H9 (cell line): Measurements from ENCODE around the gene ATRIP. TPM values are rescaled to one million over a fixed set of nuclear protein-coding genes. Genes with fewer than 3 reads are reported as not detected.

Experiments
- DNase-seq: peaks from one replicate; pipeline ENCODE4 v3.0.0-alpha.2; 2017
- H2AFZ ChIP-seq: one replicate; pipeline ENCODE4 v1.6.1; 2013; ENCODE audit warnings: mild to moderate bottlenecking, low read length, control low read depth, moderate library complexity
- H2AK5ac ChIP-seq: 2 replicates; pipeline ENCODE4 v1.6.1; 2013; ENCODE audit warnings: low read length, control low read depth, mixed read lengths; ENCODE audit not compliant: insufficient read length
- H2BK120ac ChIP-seq: one replicate; pipeline ENCODE4 v1.6.1; 2013; ENCODE audit warnings: low read depth, mild to moderate bottlenecking, low read length, control low read depth, inconsistent platforms; ENCODE audit not compliant: poor library complexity, severe bottlenecking
- H2BK12ac ChIP-seq: 2 replicates; pipeline ENCODE4 v1.6.1; 2013; ENCODE audit warnings: low read length, control low read depth, mixed read lengths, low read depth; ENCODE audit not compliant: insufficient read length
- H2BK15ac ChIP-seq: 2 replicates; pipeline ENCODE4 v1.6.1; 2013; ENCODE audit warnings: low read depth, low read length, control low read depth
- H2BK20ac ChIP-seq: one replicate; pipeline ENCODE4 v1.6.1; 2013; ENCODE audit warnings: low read depth, mild to moderate bottlenecking, low read length, control low read depth, inconsistent platforms; ENCODE audit not compliant: poor library complexity, severe bottlenecking
- H2BK5ac ChIP-seq: 2 replicates; pipeline ENCODE4 v1.6.1; 2013; ENCODE audit warnings: low read length, control low read depth, mixed read lengths; ENCODE audit not compliant: insufficient read length
- H3K14ac ChIP-seq: 2 replicates; pipeline ENCODE4 v1.6.1; 2013; ENCODE audit warnings: low read length, control low read depth; ENCODE audit not compliant: insufficient read depth
- H3K18ac ChIP-seq: 2 replicates; pipeline ENCODE4 v1.6.1; 2013; ENCODE audit warnings: low read depth, mild to moderate bottlenecking, mixed read lengths, low read length, control low read depth; ENCODE audit not compliant: insufficient read length
- H3K23ac ChIP-seq: 2 replicates; pipeline ENCODE4 v1.6.1; 2013; ENCODE audit warnings: low read length, control low read depth, mixed read lengths, low read depth; ENCODE audit not compliant: insufficient read length
- H3K23me2 ChIP-seq: 2 replicates; pipeline ENCODE4 v1.6.1; 2013; ENCODE audit warnings: low read depth, mild to moderate bottlenecking, mixed read lengths, low read length, control low read depth; ENCODE audit not compliant: insufficient read length, poor library complexity, severe bottlenecking
- H3K27ac ChIP-seq: 2 replicates; pipeline ENCODE4 v1.5.1; 2013; ENCODE audit warnings: low read length, control low read depth, mixed read lengths, low read depth; ENCODE audit not compliant: insufficient read length
- H3K27me3 ChIP-seq: 2 replicates; pipeline ENCODE4 v1.6.1; 2013; ENCODE audit warnings: low read length, control low read depth, inconsistent platforms; ENCODE audit not compliant: insufficient read depth
- H3K4ac ChIP-seq: 2 replicates; pipeline ENCODE4 v1.6.1; 2013; ENCODE audit warnings: low read depth, mild to moderate bottlenecking, control low read depth, inconsistent platforms, low read length, moderate library complexity
- H3K4me1 ChIP-seq: 2 replicates; pipeline ENCODE4 v1.6.1; 2013; ENCODE audit warnings: low read length, control low read depth, inconsistent platforms; ENCODE audit not compliant: insufficient read depth
- H3K4me2 ChIP-seq: 2 replicates; pipeline ENCODE4 v1.6.1; 2013; ENCODE audit warnings: low read length, control low read depth, mixed read lengths; ENCODE audit not compliant: insufficient read length, insufficient read depth
- H3K56ac ChIP-seq: 2 replicates; pipeline ENCODE4 v1.6.1; 2013; ENCODE audit warnings: low read depth, mild to moderate bottlenecking, mixed read lengths, low read length, control low read depth; ENCODE audit not compliant: insufficient read length
- H3K79me1 ChIP-seq: 2 replicates; pipeline ENCODE4 v1.6.1; 2013; ENCODE audit warnings: low read depth, mild to moderate bottlenecking, moderate library complexity, low read length, control low read depth, inconsistent platforms; ENCODE audit not compliant: insufficient read depth, poor library complexity, severe bottlenecking
- H3K79me2 ChIP-seq: 2 replicates; pipeline ENCODE4 v1.6.1; 2013; ENCODE audit warnings: low read length, control low read depth, inconsistent platforms; ENCODE audit not compliant: insufficient read depth
- H3K9ac ChIP-seq: 2 replicates; pipeline ENCODE4 v1.6.1; 2013; ENCODE audit warnings: low read length, control low read depth, mixed read lengths; ENCODE audit not compliant: insufficient read length; ENCODE audit errors: extremely low read depth
- H3K9me3 ChIP-seq: one replicate; pipeline ENCODE4 v1.6.1; 2013; ENCODE audit warnings: low read depth, low read length, inconsistent platforms; ENCODE audit not compliant: control insufficient read depth
- H3T11ph ChIP-seq: one replicate; pipeline ENCODE4 v1.6.1; 2013; ENCODE audit warnings: mild to moderate bottlenecking, low read length, control low read depth, inconsistent platforms
- H4K20me1 ChIP-seq: one replicate; pipeline ENCODE4 v1.6.1; 2013; ENCODE audit not compliant: control insufficient read depth, insufficient read length, insufficient read depth
- H4K5ac ChIP-seq: 2 replicates; pipeline ENCODE4 v1.6.1; 2013; ENCODE audit warnings: low read depth, mild to moderate bottlenecking, mixed read lengths, low read length, control low read depth; ENCODE audit not compliant: insufficient read length
- H4K8ac ChIP-seq: replicated peaks from 2 replicates; pipeline ENCODE4 v1.6.1; 2013; ENCODE audit warnings: low read length, control low read depth, mixed read lengths, low read depth; ENCODE audit not compliant: insufficient read length
- H4K91ac ChIP-seq: 2 replicates; pipeline ENCODE4 v1.6.1; 2013; ENCODE audit warnings: low read depth, mild to moderate bottlenecking, moderate library complexity, mixed read lengths, low read length, control low read depth; ENCODE audit not compliant: insufficient read length
- H3K27ac Mint-ChIP-seq, 3 experiments: 2 replicates in 2 of 3; 3 replicates in 1 of 3; pipeline ENCODE4 v1.8.0; 2020 to 2021; ENCODE audit warnings: mixed read lengths in 3 of 3, mild to moderate bottlenecking in 1 of 3, moderate library complexity in 1 of 3
- H3K27me3 Mint-ChIP-seq: 2 replicates; pipeline ENCODE4 v1.8.0; 2021; ENCODE audit warnings: low read depth, mild to moderate bottlenecking, moderate library complexity, mixed read lengths
- H3K36me3 Mint-ChIP-seq, 3 experiments: 2 replicates in 2 of 3; 3 replicates in 1 of 3; pipeline ENCODE4 v1.8.0; 2020 to 2021; ENCODE audit warnings: low read depth in 3 of 3, mixed read lengths in 3 of 3; ENCODE audit not compliant: insufficient read depth in 1 of 3
- H3K4me1 Mint-ChIP-seq, 2 experiments: 2 replicates each; pipeline ENCODE4 v1.8.0; 2020; ENCODE audit warnings: mixed read lengths in 2 of 2
- H3K4me3 Mint-ChIP-seq, 2 experiments: 2 replicates in 1 of 2; 3 replicates in 1 of 2; pipeline ENCODE4 v1.8.0; 2020 to 2021; ENCODE audit warnings: mild to moderate bottlenecking in 2 of 2, mixed read lengths in 2 of 2, moderate library complexity in 1 of 2
- H3K9me3 Mint-ChIP-seq, 2 experiments: 2 replicates in 1 of 2; 3 replicates in 1 of 2; pipeline ENCODE4 v1.8.0; 2020; ENCODE audit warnings: mild to moderate bottlenecking in 2 of 2, mixed read lengths in 2 of 2, moderate library complexity in 1 of 2
- CTCF ChIP-seq: fragments of 200-600 bp; sonication (generic); conservative IDR thresholded peaks from 3 replicates; pipeline ENCODE4 v1.8.0; 2021; ENCODE audit warnings: antibody characterized with exemption, mild to moderate bottlenecking
- WGBS: extraction: QIAGEN DNeasy Blood & Tissue Kit; methylation state at CpG from one replicate; pipeline ENCODE4 v1.1.7; 2013; ENCODE audit warnings: missing lambda C conversion rate, low lambda C conversion rate, mixed read lengths; ENCODE audit not compliant: insufficient read length; ENCODE audit errors: extremely low coverage; 5-methylcytosine and 5-hydroxymethylcytosine counted together
- total RNA-seq: library from RNA; stranded (reverse); gene quantifications from 2 replicates; pipeline ENCODE4 v1.2.1, GENCODE V29; 2021

ATRIP gene
- total RNA-seq, 1 experiment from 2014 or later: 16.3 TPM

DNA sequence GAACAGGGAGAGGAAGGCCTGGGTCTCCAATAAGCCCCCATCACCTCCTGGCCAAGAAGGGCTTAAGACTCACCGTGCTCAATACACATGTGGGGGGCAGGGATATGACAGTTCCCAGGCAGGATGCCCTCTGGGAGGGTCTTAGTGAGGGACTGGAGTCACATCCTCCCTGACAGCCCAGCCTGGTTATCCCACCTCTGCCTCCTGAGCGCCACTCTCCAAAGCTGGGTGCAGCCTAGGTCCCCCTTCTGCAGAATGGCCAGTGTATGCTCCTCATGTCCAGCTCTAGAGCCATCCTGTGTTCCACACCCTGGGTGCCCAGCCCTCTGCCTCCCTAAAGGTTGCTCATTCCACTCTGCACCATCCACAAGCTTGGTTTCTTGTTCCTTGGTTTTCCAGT is 58.6 kb downstream of the ATRIP start:
- Histone ChIP-seq H3K4me1 (peaks cover 4% of the 10 kb centered on the region; the same call in 1 of the 2 replicates), H3K4ac (no peak overlapping the region), H3K18ac (no peak overlapping the region), H4K5ac (no peak overlapping the region), H3K27ac (no peak overlapping the region), H3K9ac (no peak overlapping the region), H2BK15ac (no peak overlapping the region), H3T11ph (no peak overlapping the region), H3K79me2 (peaks cover 1% of the 10 kb centered on the region; the same call in 1 of the 2 replicates), H3K27me3 (no peaks in the 10 kb centered on the region), H3K4me2 (no peak overlapping the region), H3K23ac (no peak overlapping the region), H2BK20ac (no peak overlapping the region), H2BK120ac (no peak overlapping the region), H2BK5ac (no peak overlapping the region), H2AFZ (no peak overlapping the region), H3K23me2 (peaks cover 11% of the 10 kb centered on the region), H3K9me3 (no peaks in the 10 kb centered on the region), H3K56ac (no peak overlapping the region), H4K91ac (no peak overlapping the region), H2AK5ac (no peak overlapping the region), H3K14ac (no peak overlapping the region), H4K20me1 (no peaks in the 10 kb centered on the region), H2BK12ac (no peak overlapping the region), H3K79me1 (no peaks in the 10 kb centered on the region), H4K8ac (no peak overlapping the region)
- Mint-ChIP-seq H3K4me1 (peaks cover 44 to 45% of the 10 kb centered on the region in 2 experiments), H3K36me3 (peaks cover 2 to 3% (median 2%) of the 10 kb centered on the region in 3 experiments), H3K9me3 (no peaks in the 10 kb centered on the region), H3K27me3 (peaks cover 8% of the 10 kb centered on the region), H3K4me3 (peak overlapping the region; percentile 72 to 80), H3K27ac (no peak overlapping the region)
- no peak for TF ChIP-seq CTCF
- WGBS: no CpG with 5 or more reads among the region's 2 CpGs
- no peak for DNase-seq
